H9 (cell line): ENCODE measurements around the gene KCTD2. TPM values are rescaled to one million over a fixed set of nuclear protein-coding genes. Genes with fewer than 3 reads are reported as not detected.

ENCODE experiments used
- DNase-seq: peaks from one replicate; pipeline ENCODE4 v3.0.0-alpha.2; 2017
- H2AFZ ChIP-seq: one replicate; pipeline ENCODE4 v1.6.1; 2013; ENCODE audit warnings: mild to moderate bottlenecking, low read length, control low read depth, moderate library complexity
- H2AK5ac ChIP-seq: 2 replicates; pipeline ENCODE4 v1.6.1; 2013; ENCODE audit warnings: low read length, control low read depth, mixed read lengths; ENCODE audit not compliant: insufficient read length
- H2BK120ac ChIP-seq: one replicate; pipeline ENCODE4 v1.6.1; 2013; ENCODE audit warnings: low read depth, mild to moderate bottlenecking, low read length, control low read depth, inconsistent platforms; ENCODE audit not compliant: poor library complexity, severe bottlenecking
- H2BK12ac ChIP-seq: 2 replicates; pipeline ENCODE4 v1.6.1; 2013; ENCODE audit warnings: low read length, control low read depth, mixed read lengths, low read depth; ENCODE audit not compliant: insufficient read length
- H2BK15ac ChIP-seq: 2 replicates; pipeline ENCODE4 v1.6.1; 2013; ENCODE audit warnings: low read depth, low read length, control low read depth
- H2BK20ac ChIP-seq: one replicate; pipeline ENCODE4 v1.6.1; 2013; ENCODE audit warnings: low read depth, mild to moderate bottlenecking, low read length, control low read depth, inconsistent platforms; ENCODE audit not compliant: poor library complexity, severe bottlenecking
- H2BK5ac ChIP-seq: 2 replicates; pipeline ENCODE4 v1.6.1; 2013; ENCODE audit warnings: low read length, control low read depth, mixed read lengths; ENCODE audit not compliant: insufficient read length
- H3K14ac ChIP-seq: 2 replicates; pipeline ENCODE4 v1.6.1; 2013; ENCODE audit warnings: low read length, control low read depth; ENCODE audit not compliant: insufficient read depth
- H3K18ac ChIP-seq: 2 replicates; pipeline ENCODE4 v1.6.1; 2013; ENCODE audit warnings: low read depth, mild to moderate bottlenecking, mixed read lengths, low read length, control low read depth; ENCODE audit not compliant: insufficient read length
- H3K23ac ChIP-seq: 2 replicates; pipeline ENCODE4 v1.6.1; 2013; ENCODE audit warnings: low read length, control low read depth, mixed read lengths, low read depth; ENCODE audit not compliant: insufficient read length
- H3K23me2 ChIP-seq: 2 replicates; pipeline ENCODE4 v1.6.1; 2013; ENCODE audit warnings: low read depth, mild to moderate bottlenecking, mixed read lengths, low read length, control low read depth; ENCODE audit not compliant: insufficient read length, poor library complexity, severe bottlenecking
- H3K27ac ChIP-seq: 2 replicates; pipeline ENCODE4 v1.5.1; 2013; ENCODE audit warnings: low read length, control low read depth, mixed read lengths, low read depth; ENCODE audit not compliant: insufficient read length
- H3K27me3 ChIP-seq: 2 replicates; pipeline ENCODE4 v1.6.1; 2013; ENCODE audit warnings: low read length, control low read depth, inconsistent platforms; ENCODE audit not compliant: insufficient read depth
- H3K4ac ChIP-seq: 2 replicates; pipeline ENCODE4 v1.6.1; 2013; ENCODE audit warnings: low read depth, mild to moderate bottlenecking, control low read depth, inconsistent platforms, low read length, moderate library complexity
- H3K4me1 ChIP-seq: 2 replicates; pipeline ENCODE4 v1.6.1; 2013; ENCODE audit warnings: low read length, control low read depth, inconsistent platforms; ENCODE audit not compliant: insufficient read depth
- H3K4me2 ChIP-seq: 2 replicates; pipeline ENCODE4 v1.6.1; 2013; ENCODE audit warnings: low read length, control low read depth, mixed read lengths; ENCODE audit not compliant: insufficient read length, insufficient read depth
- H3K56ac ChIP-seq: 2 replicates; pipeline ENCODE4 v1.6.1; 2013; ENCODE audit warnings: low read depth, mild to moderate bottlenecking, mixed read lengths, low read length, control low read depth; ENCODE audit not compliant: insufficient read length
- H3K79me1 ChIP-seq: 2 replicates; pipeline ENCODE4 v1.6.1; 2013; ENCODE audit warnings: low read depth, mild to moderate bottlenecking, moderate library complexity, low read length, control low read depth, inconsistent platforms; ENCODE audit not compliant: insufficient read depth, poor library complexity, severe bottlenecking
- H3K79me2 ChIP-seq: 2 replicates; pipeline ENCODE4 v1.6.1; 2013; ENCODE audit warnings: low read length, control low read depth, inconsistent platforms; ENCODE audit not compliant: insufficient read depth
- H3K9ac ChIP-seq: 2 replicates; pipeline ENCODE4 v1.6.1; 2013; ENCODE audit warnings: low read length, control low read depth, mixed read lengths; ENCODE audit not compliant: insufficient read length; ENCODE audit errors: extremely low read depth
- H3K9me3 ChIP-seq: one replicate; pipeline ENCODE4 v1.6.1; 2013; ENCODE audit warnings: low read depth, low read length, inconsistent platforms; ENCODE audit not compliant: control insufficient read depth
- H3T11ph ChIP-seq: one replicate; pipeline ENCODE4 v1.6.1; 2013; ENCODE audit warnings: mild to moderate bottlenecking, low read length, control low read depth, inconsistent platforms
- H4K20me1 ChIP-seq: one replicate; pipeline ENCODE4 v1.6.1; 2013; ENCODE audit not compliant: control insufficient read depth, insufficient read length, insufficient read depth
- H4K5ac ChIP-seq: 2 replicates; pipeline ENCODE4 v1.6.1; 2013; ENCODE audit warnings: low read depth, mild to moderate bottlenecking, mixed read lengths, low read length, control low read depth; ENCODE audit not compliant: insufficient read length
- H4K8ac ChIP-seq: replicated peaks from 2 replicates; pipeline ENCODE4 v1.6.1; 2013; ENCODE audit warnings: low read length, control low read depth, mixed read lengths, low read depth; ENCODE audit not compliant: insufficient read length
- H4K91ac ChIP-seq: 2 replicates; pipeline ENCODE4 v1.6.1; 2013; ENCODE audit warnings: low read depth, mild to moderate bottlenecking, moderate library complexity, mixed read lengths, low read length, control low read depth; ENCODE audit not compliant: insufficient read length
- H3K27ac Mint-ChIP-seq, 3 experiments: 2 replicates in 2 of 3; 3 replicates in 1 of 3; pipeline ENCODE4 v1.8.0; 2020 to 2021; ENCODE audit warnings: mixed read lengths in 3 of 3, mild to moderate bottlenecking in 1 of 3, moderate library complexity in 1 of 3
- H3K27me3 Mint-ChIP-seq: 2 replicates; pipeline ENCODE4 v1.8.0; 2021; ENCODE audit warnings: low read depth, mild to moderate bottlenecking, moderate library complexity, mixed read lengths
- H3K36me3 Mint-ChIP-seq, 3 experiments: 2 replicates in 2 of 3; 3 replicates in 1 of 3; pipeline ENCODE4 v1.8.0; 2020 to 2021; ENCODE audit warnings: low read depth in 3 of 3, mixed read lengths in 3 of 3; ENCODE audit not compliant: insufficient read depth in 1 of 3
- H3K4me1 Mint-ChIP-seq, 2 experiments: 2 replicates each; pipeline ENCODE4 v1.8.0; 2020; ENCODE audit warnings: mixed read lengths in 2 of 2
- H3K4me3 Mint-ChIP-seq, 2 experiments: 2 replicates in 1 of 2; 3 replicates in 1 of 2; pipeline ENCODE4 v1.8.0; 2020 to 2021; ENCODE audit warnings: mild to moderate bottlenecking in 2 of 2, mixed read lengths in 2 of 2, moderate library complexity in 1 of 2
- H3K9me3 Mint-ChIP-seq, 2 experiments: 2 replicates in 1 of 2; 3 replicates in 1 of 2; pipeline ENCODE4 v1.8.0; 2020; ENCODE audit warnings: mild to moderate bottlenecking in 2 of 2, mixed read lengths in 2 of 2, moderate library complexity in 1 of 2
- WGBS: extraction: QIAGEN DNeasy Blood & Tissue Kit; methylation state at CpG from one replicate; pipeline ENCODE4 v1.1.7; 2013; ENCODE audit warnings: missing lambda C conversion rate, low lambda C conversion rate, mixed read lengths; ENCODE audit not compliant: insufficient read length; ENCODE audit errors: extremely low coverage; 5-methylcytosine and 5-hydroxymethylcytosine counted together
- total RNA-seq: library from RNA; stranded (reverse); gene quantifications from 2 replicates; pipeline ENCODE4 v1.2.1, GENCODE V29; 2021
- TF ChIP-seq, protein P1 (sequence below): fragments of 200-600 bp; sonication (generic); conservative IDR thresholded peaks from 3 replicates; pipeline ENCODE4 v1.8.0; 2021; ENCODE audit warnings: antibody characterized with exemption, mild to moderate bottlenecking

Gene KCTD2
- total RNA-seq, 1 experiment from 2014 or later: 40.1 TPM

DNA sequence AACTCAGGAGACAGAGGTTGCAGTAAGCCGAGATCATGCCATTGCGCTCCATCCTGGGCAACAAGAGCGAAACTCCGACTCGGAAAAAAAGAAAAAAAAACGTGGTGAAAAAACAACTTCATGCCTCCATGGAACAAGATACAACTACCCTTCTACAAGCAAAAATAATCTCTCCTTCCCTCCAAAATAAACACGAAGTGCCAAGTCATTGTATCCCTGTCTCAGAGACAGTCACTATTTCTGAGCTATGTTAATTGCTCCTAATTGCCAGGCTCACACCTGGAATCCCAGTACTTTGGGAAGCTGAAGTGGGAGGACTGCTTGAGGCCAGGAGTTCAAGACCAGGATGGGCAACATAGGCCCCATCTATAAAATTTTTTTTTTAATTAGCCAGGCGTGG, 21.7 kb downstream of the KCTD2 start:
- Mint-ChIP-seq H3K4me3 (no peak overlapping the region; a peak in 1 of 5 replicates), H3K9me3 (no peaks in the 10 kb centered on the region), H3K27me3 (no peaks in the 10 kb centered on the region; the same call in 1 of the 2 replicates), H3K36me3 (peaks cover 6 to 19% (median 14%) of the 10 kb centered on the region in 3 experiments; a peak in 6 of 7 replicates), H3K27ac (peak overlapping the region in 1 of 3 experiments; percentile 72; a peak in 1 of 7 replicates), H3K4me1 (peaks cover 0 to 7% of the 10 kb centered on the region in 2 experiments; a peak in 2 of 4 replicates)
- H3K4me2 ChIP-seq: no peak overlapping the region
- H2BK5ac ChIP-seq: no peak overlapping the region
- no peak overlapping the region for H3K56ac ChIP-seq
- H3K9me3 ChIP-seq: no peaks in the 10 kb centered on the region
- no peak overlapping the region for H3K4ac ChIP-seq
- no CpG with 5 or more reads among the region's 8 CpGs for WGBS
- no peak overlapping the region for H3K14ac ChIP-seq
- no peak overlapping the region for H2BK20ac ChIP-seq
- H3K27me3 ChIP-seq: no peaks in the 10 kb centered on the region
- no peak for DNase-seq
- peaks cover 3% of the 10 kb centered on the region for H4K20me1 ChIP-seq
- no peak overlapping the region for H3T11ph ChIP-seq
- no peak overlapping the region for H2AK5ac ChIP-seq
- H3K79me2 ChIP-seq: no peaks in the 10 kb centered on the region
- no peak overlapping the region for H4K91ac ChIP-seq
- no peak overlapping the region for H2BK120ac ChIP-seq
- H3K4me1 ChIP-seq: no peaks in the 10 kb centered on the region
- TF ChIP-seq, protein P1, sequence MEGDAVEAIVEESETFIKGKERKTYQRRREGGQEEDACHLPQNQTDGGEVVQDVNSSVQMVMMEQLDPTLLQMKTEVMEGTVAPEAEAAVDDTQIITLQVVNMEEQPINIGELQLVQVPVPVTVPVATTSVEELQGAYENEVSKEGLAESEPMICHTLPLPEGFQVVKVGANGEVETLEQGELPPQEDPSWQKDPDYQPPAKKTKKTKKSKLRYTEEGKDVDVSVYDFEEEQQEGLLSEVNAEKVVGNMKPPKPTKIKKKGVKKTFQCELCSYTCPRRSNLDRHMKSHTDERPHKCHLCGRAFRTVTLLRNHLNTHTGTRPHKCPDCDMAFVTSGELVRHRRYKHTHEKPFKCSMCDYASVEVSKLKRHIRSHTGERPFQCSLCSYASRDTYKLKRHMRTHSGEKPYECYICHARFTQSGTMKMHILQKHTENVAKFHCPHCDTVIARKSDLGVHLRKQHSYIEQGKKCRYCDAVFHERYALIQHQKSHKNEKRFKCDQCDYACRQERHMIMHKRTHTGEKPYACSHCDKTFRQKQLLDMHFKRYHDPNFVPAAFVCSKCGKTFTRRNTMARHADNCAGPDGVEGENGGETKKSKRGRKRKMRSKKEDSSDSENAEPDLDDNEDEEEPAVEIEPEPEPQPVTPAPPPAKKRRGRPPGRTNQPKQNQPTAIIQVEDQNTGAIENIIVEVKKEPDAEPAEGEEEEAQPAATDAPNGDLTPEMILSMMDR: no peak
- no peaks in the 10 kb centered on the region for H3K23me2 ChIP-seq
- H3K23ac ChIP-seq: no peak overlapping the region
- H2BK12ac ChIP-seq: no peak overlapping the region
- no peak overlapping the region for H2AFZ ChIP-seq
- H3K18ac ChIP-seq: no peak overlapping the region
- H4K8ac ChIP-seq: no peak overlapping the region
- H2BK15ac ChIP-seq: no peak overlapping the region
- H3K9ac ChIP-seq: no peak overlapping the region
- no peak overlapping the region for H4K5ac ChIP-seq
- no peak overlapping the region for H3K27ac ChIP-seq
- H3K79me1 ChIP-seq: no peaks in the 10 kb centered on the region
